T-cell (primary cell): ENCODE measurements around the gene C2. TPM values are rescaled to one million over a fixed set of nuclear protein-coding genes. Genes with fewer than 3 reads are reported as not detected.

Source experiments
- ATAC-seq, 4 experiments: fragments of 200-7000 bp in 3 of 4; fragments of 150-1000 bp in 1 of 4; cut with Tn5 transposase; replicated peaks in 1 of 4; 1 replicate in 3 of 4; 2 replicates in 1 of 4; pipeline ENCODE4 v1.10.0; 2021; ENCODE audit warnings: moderate library complexity in 3 of 4, mild to moderate bottlenecking in 2 of 4, moderate number of reproducible peaks in 1 of 4
- CTCF ChIA-PET, 2 donors: fragments of 300-600 bp; sonication (Branson Sonifier 250); formaldehyde crosslinking; loops; one replicate each; lab custom pipeline; 2022; ENCODE audit warnings: antibody characterized with exemption in 2 of 2; lab: Charles Lee
- POLR2A ChIA-PET, 2 donors: fragments of 300-600 bp; sonication (Branson Sonifier 250); formaldehyde crosslinking; loops; one replicate each; lab custom pipeline; 2022; ENCODE audit warnings: antibody characterized with exemption in 2 of 2; lab: Charles Lee
- DNase-seq, 35 experiments: peaks; one replicate each; pipeline versions ENCODE4 v3.0.0 to v3.0.0-alpha.2; 2013 to 2023
- H3K27ac ChIP-seq: one replicate; pipeline ENCODE4 v1.5.1; 2013; ENCODE audit warnings: low read length
- H3K27me3 ChIP-seq, 2 experiments: replicated peaks in 1 of 2; 1 replicate in 1 of 2; 2 replicates in 1 of 2; pipeline versions ENCODE4 v1.6.1 to v1.7.0; 2013; ENCODE audit warnings: low read length in 1 of 2, mixed read lengths in 1 of 2; ENCODE audit not compliant: control insufficient read depth in 2 of 2, insufficient read depth in 2 of 2; ENCODE audit errors: extremely low read depth in 1 of 2
- H3K36me3 ChIP-seq, 2 donors: 1 replicate in 1 of 2; 2 replicates in 1 of 2; pipeline versions ENCODE4 v1.6.1 to v1.7.0; 2013; ENCODE audit warnings: low read length in 1 of 2; ENCODE audit not compliant: control insufficient read depth in 2 of 2, insufficient read depth in 1 of 2; ENCODE audit errors: extremely low read depth in 1 of 2
- H3K4me1 ChIP-seq, 2 experiments: 1 replicate in 1 of 2; 2 replicates in 1 of 2; pipeline versions ENCODE4 v1.6.1 to v1.7.0; 2013; ENCODE audit warnings: low read length in 2 of 2, mixed read lengths in 1 of 2; ENCODE audit not compliant: insufficient read depth in 2 of 2, control insufficient read depth in 1 of 2; ENCODE audit errors: extremely low read depth in 1 of 2
- H3K4me3 ChIP-seq, 2 donors: 1 replicate in 1 of 2; 2 replicates in 1 of 2; pipeline versions ENCODE4 v1.5.1 to v1.7.0; 2013; ENCODE audit warnings: mild to moderate bottlenecking in 2 of 2, low read length in 1 of 2, moderate library complexity in 1 of 2; ENCODE audit not compliant: control insufficient read depth in 1 of 2; ENCODE audit errors: extremely low read depth in 1 of 2
- H3K9me3 ChIP-seq: 2 replicates; pipeline ENCODE4 v1.7.0; 2013
- H3K27ac Mint-ChIP-seq, 2 donors: one replicate each; pipeline ENCODE4 v1.8.0; 2020 to 2021; ENCODE audit warnings: mild to moderate bottlenecking in 2 of 2, mixed read lengths in 2 of 2
- H3K27me3 Mint-ChIP-seq, 2 donors: one replicate each; pipeline ENCODE4 v1.8.0; 2021 to 2022; ENCODE audit warnings: mixed read lengths in 2 of 2
- H3K36me3 Mint-ChIP-seq: one replicate; pipeline ENCODE4 v1.8.0; 2021; ENCODE audit warnings: mixed read lengths
- H3K4me1 Mint-ChIP-seq, 3 donors: one replicate each; pipeline ENCODE4 v1.8.0; 2020 to 2022; ENCODE audit warnings: mixed read lengths in 3 of 3, mild to moderate bottlenecking in 1 of 3
- H3K4me3 Mint-ChIP-seq, 3 donors: one replicate each; pipeline ENCODE4 v1.8.0; 2020 to 2022; ENCODE audit warnings: mild to moderate bottlenecking in 3 of 3, mixed read lengths in 3 of 3, moderate library complexity in 3 of 3
- H3K9me3 Mint-ChIP-seq, 3 donors: one replicate each; pipeline ENCODE4 v1.8.0; 2020 to 2022; ENCODE audit warnings: mixed read lengths in 3 of 3
- WGBS: methylation state at CpG from one replicate; pipeline ENCODE4 v1.1.5; 2013; ENCODE audit warnings: missing lambda C conversion rate; ENCODE audit not compliant: insufficient coverage; 5-methylcytosine and 5-hydroxymethylcytosine counted together
- total RNA-seq, 35 experiments: library from RNA in 6 of 35; stranded (reverse) in 6 of 35; fragments of 120-200 nt in 1 of 35; gene quantifications; one replicate each; pipeline versions ENCODE4 v1.2.1 to v1.2.4 and lab custom pipeline; 2013 to 2026

C2 gene
- total RNA-seq, 5 donors from 2014 or later (not counting 1 experiment from before 2014, with no cell fraction given) = 1.3 to 5.1 (median 3.7) TPM

- H3K36me3 Mint-ChIP-seq = peaks cover 10% of the 10 kb centered on the region
- peak within 1 kb of the TSS; percentile 95 to 99 (median 96) for H3K4me3 Mint-ChIP-seq
- peak within 1 kb of the TSS; percentile 95 to 97 for H3K27ac Mint-ChIP-seq
- Histone ChIP-seq H3K4me1 (peaks cover 12 to 47% of the 10 kb centered on the region in 2 experiments), H3K27ac (peak within 1 kb of the TSS; percentile 90), H3K36me3 (peaks cover 3 to 26% of the 10 kb centered on the region in 2 donors), H3K4me3 (peak within 1 kb of the TSS; percentile 98 to 100), H3K9me3 (no peaks in the 10 kb centered on the region), H3K27me3 (no peaks in the 10 kb centered on the region)
- ATAC-seq = peak; percentile 58 to 68 (median 61)
- ChIA-PET CTCF (interaction anchor here in 1 of 2 donors (0.5 to 1.9 kb wide), 6 partner anchors 10 to 172 kb away, joined by 3 to 7 read pairs (median 6); partner anchors contain the start of gene NEU1), POLR2A (interaction anchor here (0.6 to 1.3 kb wide), 8 partner anchors 9 to 1549 kb away, joined by 3 to 8 read pairs (median 5); partner anchors contain the start of genes DDR1 (in 1 of the 2), DDX39B (in 1 of the 2), NELFE (in 1 of the 2) and NEU1 (in 1 of the 2))
- H3K4me1 Mint-ChIP-seq = peaks cover 37 to 40% (median 37%) of the 10 kb centered on the region in 3 donors
- H3K27me3 Mint-ChIP-seq = no peaks in the 10 kb centered on the region
- WGBS = under 1% methylated on average over 38 of the region's 49 CpGs
- peak; percentile 69 to 92 (median 82) for DNase-seq
- H3K9me3 Mint-ChIP-seq = no peaks in the 10 kb centered on the region
Measured at GRCh38 chr6:31897612-31898382, 29.7 kb upstream of the C2 start, which contains the start of gene EHMT2. TSS of gene EHMT2 (minus strand) at chr6:31897698. CDS start at chr6:31897677, 21 bp downstream.

- Mint-ChIP-seq H3K4me1 (peaks cover 41 to 45% (median 41%) of the 10 kb centered on the region in 3 donors), H3K27ac (peak overlapping the region; percentile 95 to 97), H3K4me3 (peak overlapping the region; percentile 95 to 99 (median 96)), H3K9me3 (no peaks in the 10 kb centered on the region), H3K36me3 (peaks cover 8% of the 10 kb centered on the region), H3K27me3 (no peaks in the 10 kb centered on the region)
- CTCF ChIA-PET = interaction anchor here (0.5 to 1.9 kb wide), 4 partner anchors 9 to 60 kb away, joined by 3 to 7 read pairs (median 6); partner anchors contain the start of gene NEU1 (in 1 of the 2)
- no peaks in the 10 kb centered on the region for H3K27me3 ChIP-seq
- H3K4me1 ChIP-seq = peaks cover 12 to 48% of the 10 kb centered on the region in 2 experiments
- POLR2A ChIA-PET = interaction anchor here (0.6 to 1.3 kb wide), 6 partner anchors 9 to 1549 kb away, joined by 3 to 8 read pairs (median 4); partner anchors contain the start of genes DDX39B (in 1 of the 2), NELFE (in 1 of the 2), NEU1 (in 1 of the 2) and SKIC2 (in 1 of the 2)
- H3K27ac ChIP-seq = peak overlapping the region; percentile 90
- no peaks in the 10 kb centered on the region for H3K9me3 ChIP-seq
- WGBS = 0% methylated on average over 3 of the region's 8 CpGs
- peak overlapping the region; percentile 98 to 100 for H3K4me3 ChIP-seq
- H3K36me3 ChIP-seq = peaks cover 3 to 19% of the 10 kb centered on the region in 2 donors
- ATAC-seq (peak; percentile 12 to 51 (median 20)), DNase-seq (peak in 13 of 35 experiments; percentile 8 to 72 (median 27))
Measured at GRCh38 chr6:31898383-31899011, 29.0 kb upstream of the C2 start.

GRCh38 chr6:31899215-31899614, 28.3 kb upstream of the C2 start:
- ATAC-seq = no peak

GRCh38 chr6:31899882-31900722, 27.4 kb upstream of the C2 start:
- peaks cover 41 to 45% (median 41%) of the 10 kb centered on the region in 3 donors for H3K4me1 Mint-ChIP-seq
- peak overlapping the region; percentile 19 to 64 for H3K27ac Mint-ChIP-seq
- Histone ChIP-seq H3K27me3 (no peaks in the 10 kb centered on the region), H3K4me1 (peaks cover 12 to 48% of the 10 kb centered on the region in 2 experiments), H3K9me3 (no peaks in the 10 kb centered on the region), H3K4me3 (no peak overlapping the region), H3K36me3 (peaks cover 3 to 6% of the 10 kb centered on the region in 2 donors), H3K27ac (no peak overlapping the region)
- WGBS = 65% methylated on average over 36 of the region's 49 CpGs
- DNase-seq (peak in 5 of 35 experiments; percentile 4 to 39 (median 10)), ATAC-seq (no peak)
- peak overlapping the region; percentile 53 to 96 (median 58) for H3K4me3 Mint-ChIP-seq
- CTCF ChIA-PET = no interaction called here
- H3K9me3 Mint-ChIP-seq = no peaks in the 10 kb centered on the region
- peaks cover 6% of the 10 kb centered on the region for H3K36me3 Mint-ChIP-seq
- POLR2A ChIA-PET = no interaction called here
- H3K27me3 Mint-ChIP-seq = no peaks in the 10 kb centered on the region

More at GRCh38 chr6:31899215-31899614, 28.3 kb upstream of the C2 start:
- peaks cover 6% of the 10 kb centered on the region for H3K36me3 Mint-ChIP-seq
- Histone ChIP-seq H3K4me3 (no peak overlapping the region), H3K9me3 (no peaks in the 10 kb centered on the region), H3K27me3 (no peaks in the 10 kb centered on the region), H3K4me1 (peaks cover 12 to 48% of the 10 kb centered on the region in 2 experiments), H3K27ac (no peak overlapping the region), H3K36me3 (peaks cover 3 to 12% of the 10 kb centered on the region in 2 donors)
- 90% methylated on average over 5 of the region's 5 CpGs for WGBS
- H3K27ac Mint-ChIP-seq = peak overlapping the region; percentile 60 to 81
- ChIA-PET CTCF (interaction anchor here in 1 of 2 donors (1.9 kb wide), 1 partner anchor 36 kb away, joined by 7 read pairs; the partner anchor contains the start of gene NEU1), POLR2A (interaction anchor here in 1 of 2 donors (1.3 kb wide), 1 partner anchor 36 kb away, joined by 5 read pairs; the partner anchor contains the start of gene NEU1)
- DNase-seq = no peak
- H3K27me3 Mint-ChIP-seq = no peaks in the 10 kb centered on the region
- H3K9me3 Mint-ChIP-seq = no peaks in the 10 kb centered on the region
- H3K4me1 Mint-ChIP-seq = peaks cover 41 to 45% (median 41%) of the 10 kb centered on the region in 3 donors
- H3K4me3 Mint-ChIP-seq = peak overlapping the region; percentile 53 to 96 (median 58)

GRCh38 chr6:31900917-31901414, 26.6 kb upstream of the C2 start:
- ATAC-seq (no peak), DNase-seq (peak in 2 of 35 experiments; percentile 16 to 21)
- peak overlapping the region; percentile 64 to 77 (median 68) for H3K4me3 Mint-ChIP-seq
- no peaks in the 10 kb centered on the region for H3K9me3 Mint-ChIP-seq
- ChIA-PET CTCF (no interaction called here), POLR2A (interaction anchor here in 1 of 2 donors (0.5 kb wide), 1 partner anchor 128 kb away, joined by 5 read pairs; no protein-coding TSS in a partner anchor)
- 92% methylated on average over 25 of the region's 29 CpGs for WGBS
- no peaks in the 10 kb centered on the region for H3K36me3 Mint-ChIP-seq
- H3K4me1 ChIP-seq = peaks cover 11 to 48% of the 10 kb centered on the region in 2 experiments
- no peaks in the 10 kb centered on the region for H3K9me3 ChIP-seq
- H3K27me3 Mint-ChIP-seq = no peaks in the 10 kb centered on the region
- peaks cover 0 to 3% of the 10 kb centered on the region in 2 donors for H3K36me3 ChIP-seq
- H3K4me3 ChIP-seq = peak overlapping the region; percentile 46 to 76
- peaks cover 37 to 39% (median 38%) of the 10 kb centered on the region in 3 donors for H3K4me1 Mint-ChIP-seq
- no peak overlapping the region for H3K27ac Mint-ChIP-seq
- H3K27ac ChIP-seq = no peak overlapping the region
- peaks cover 0 to under 1% of the 10 kb centered on the region in 2 experiments for H3K27me3 ChIP-seq
